Endothelial cell of umbilical vein (primary cell): ENCODE results near the gene FXYD4. TPM values are rescaled to one million over a fixed set of nuclear protein-coding genes. Genes with fewer than 3 reads are reported as not detected.
A peak's percentile ranks its signal among the peaks of the same experiment; 100 is the strongest.

Experiments used
- BruUV-seq: library from RNA; stranded (reverse); fragments of 400-500 nt; replicated peaks from 2 replicates; lab custom pipeline; 2021; lab: Mats Ljungman, UMichigan
- CTCF ChIA-PET: fragments of 300-600, 350-600 bp; sonication (Branson Sonifier 250); formaldehyde crosslinking; loops from one replicate; lab custom pipeline; 2021; ENCODE audit warnings: antibody characterized with exemption, inconsistent platforms; lab: Charles Lee
- POLR2A ChIA-PET: fragments of 300-600, 350-600 bp; sonication (Branson Sonifier 250); formaldehyde crosslinking; loops from one replicate; lab custom pipeline; 2021; ENCODE audit warnings: antibody characterized with exemption, inconsistent platforms; lab: Charles Lee
- DNase-seq: peaks from one replicate; pipeline ENCODE4 v3.0.0-alpha.2; 2011; ENCODE audit warnings: low read depth, low spot score
- FAIRE-seq: peaks from 2 replicates; lab custom pipeline; 2011; peaks lifted over from hg19 to GRCh38; lab: Jason Lieb, UNC
- H2AFZ ChIP-seq: 2 replicates; pipeline ENCODE4 v1.6.0; 2012; ENCODE audit warnings: low read depth, low read length, control low read depth, inconsistent platforms
- H3K27ac ChIP-seq: 2 replicates; pipeline ENCODE4 v1.5.1; 2011; ENCODE audit warnings: low read depth, mild to moderate bottlenecking, control low read depth, low read length, moderate library complexity; ENCODE audit not compliant: insufficient read depth
- H3K27me3 ChIP-seq, 2 experiments: 2 replicates each; pipeline versions ENCODE4 v1.6.0 to v1.6.1; 2011; ENCODE audit warnings: low read length in 2 of 2, mixed read lengths in 1 of 2; ENCODE audit not compliant: control insufficient read depth in 2 of 2, insufficient read depth in 2 of 2
- H3K36me3 ChIP-seq, 2 experiments: 2 replicates in 1 of 2; 3 replicates in 1 of 2; pipeline ENCODE4 v1.5.1; 2011; ENCODE audit warnings: low read length in 2 of 2, mild to moderate bottlenecking in 1 of 2, moderate library complexity in 1 of 2; ENCODE audit not compliant: control insufficient read depth in 2 of 2, insufficient read depth in 2 of 2; ENCODE audit errors: extremely low read depth in 1 of 2
- H3K4me1 ChIP-seq: 3 replicates; pipeline ENCODE4 v1.5.1; 2011; ENCODE audit warnings: mild to moderate bottlenecking, low read length; ENCODE audit not compliant: control insufficient read depth, insufficient read depth; ENCODE audit errors: extremely low read depth
- H3K4me2 ChIP-seq: 2 replicates; pipeline ENCODE4 v1.6.1; 2011; ENCODE audit warnings: low read length, control low read depth, mixed read lengths; ENCODE audit not compliant: insufficient read depth
- H3K4me3 ChIP-seq, 3 experiments: fragments of 200-600 bp in 1 of 3; sonication (generic), shearing (Covaris generic) in 1 of 3; replicated peaks in 1 of 3; 2 replicates each; pipeline ENCODE4 v1.5.1; 2011 to 2016; ENCODE audit warnings: control low read depth in 3 of 3, low read length in 3 of 3, mild to moderate bottlenecking in 2 of 3, inconsistent platforms in 1 of 3, low read depth in 1 of 3, moderate library complexity in 1 of 3; ENCODE audit not compliant: insufficient read depth in 1 of 3
- H3K79me2 ChIP-seq: 2 replicates; pipeline ENCODE4 v1.6.0; 2012; ENCODE audit warnings: low read length, inconsistent platforms; ENCODE audit not compliant: control insufficient read depth, insufficient read depth
- H3K9ac ChIP-seq: replicated peaks from 2 replicates; pipeline ENCODE3; 2011; ENCODE audit warnings: low read length, control low read depth; ENCODE audit not compliant: insufficient read depth; ENCODE audit errors: extremely low read depth
- H3K9me1 ChIP-seq: replicated peaks from 3 replicates; pipeline ENCODE4 v1.6.0; 2011; ENCODE audit warnings: mild to moderate bottlenecking, low read length; ENCODE audit not compliant: control insufficient read depth, insufficient read depth; ENCODE audit errors: extremely low read depth
- H3K9me3 ChIP-seq: replicated peaks from 2 replicates; pipeline ENCODE4 v1.5.1; 2012; ENCODE audit warnings: low read length, inconsistent platforms; ENCODE audit not compliant: control insufficient read depth, insufficient read depth
- H4K20me1 ChIP-seq: replicated peaks from 2 replicates; pipeline ENCODE3; 2011; ENCODE audit warnings: mild to moderate bottlenecking, low read length; ENCODE audit not compliant: control insufficient read depth, insufficient read depth; ENCODE audit errors: extremely low read depth
- EZH2 ChIP-seq: IDR thresholded peaks from 2 replicates; pipeline ENCODE4 v1.6.1; 2012; ENCODE audit warnings: borderline replicate concordance, low read depth, mild to moderate bottlenecking, moderate library complexity, low read length, inconsistent platforms; ENCODE audit not compliant: severe bottlenecking
- FOS ChIP-seq: IDR thresholded peaks from 2 replicates; pipeline ENCODE4 v1.6.1; 2011; ENCODE audit warnings: mild to moderate bottlenecking, low read length, moderate library complexity, borderline replicate concordance; ENCODE audit not compliant: insufficient read depth
- GATA2 ChIP-seq: IDR thresholded peaks from 2 replicates; pipeline ENCODE4 v1.7.0; 2011; ENCODE audit warnings: low read depth, mild to moderate bottlenecking, moderate library complexity, mixed read lengths, low read length; ENCODE audit not compliant: insufficient read length, insufficient read depth
- JUN ChIP-seq: IDR thresholded peaks from 2 replicates; pipeline ENCODE4 v1.6.1; 2011; ENCODE audit warnings: borderline replicate concordance, low read depth; ENCODE audit not compliant: insufficient read length, insufficient read depth
- MYC ChIP-seq: IDR thresholded peaks from one replicate; pipeline ENCODE4 v1.6.1; 2011; ENCODE audit warnings: mild to moderate bottlenecking, low read depth, low read length
- POLR2A ChIP-seq: IDR thresholded peaks from 2 replicates; pipeline ENCODE4 v1.6.1; 2012; ENCODE audit warnings: low read depth, mild to moderate bottlenecking, control low read depth, low read length
- POLR2AphosphoS5 ChIP-seq: IDR thresholded peaks from 2 replicates; pipeline ENCODE4 v1.6.1; 2012; ENCODE audit warnings: low read depth, mild to moderate bottlenecking, control low read depth, low read length, moderate library complexity; ENCODE audit not compliant: insufficient read depth
- dilution Hi-C: fragments of 300-500 bp; cut with MboI; formaldehyde crosslinking; loops from one replicate; pipeline ENCODE4 v1.15.0; 2019; ENCODE audit warnings: low sequenced_read_pairs; ENCODE audit not compliant: extremely low pct_ligation_motif_present
- intact Hi-C: fragments of 100-400 bp; cut with micrococcal nuclease; formaldehyde crosslinking; loops from one replicate; pipeline ENCODE4 v1.10.0; 2022
- polyA plus RNA-seq, 4 experiments: library from polyadenylated mRNA; depleted of rRNA in 3 of 4; stranded (reverse) in 3 of 4; unstranded in 1 of 4; fragments of >200 nt; gene quantifications; 2 replicates each; pipeline versions ENCODE4 v1.2.1 to v1.2.3, GENCODE V29; 2011 to 2012; ENCODE audit warnings: missing spikeins in 1 of 4
- total RNA-seq: library from RNA; stranded (reverse); gene quantifications from 2 replicates; pipeline ENCODE4 v1.2.3, GENCODE V29; 2021
- TF ChIP-seq, protein P1 (sequence below), 2 donors: IDR thresholded peaks; 1 replicate in 1 of 2; 2 replicates in 1 of 2; pipeline ENCODE4 v1.5.1; 2011; ENCODE audit warnings: low read length in 2 of 2, mild to moderate bottlenecking in 2 of 2, moderate library complexity in 2 of 2, control low read depth in 1 of 2, inconsistent platforms in 1 of 2, low read depth in 1 of 2; ENCODE audit not compliant: insufficient read depth in 1 of 2; ENCODE audit errors: extremely low read depth in 1 of 2
- TF ChIP-seq, protein P2 (sequence below): IDR thresholded peaks from 2 replicates; pipeline ENCODE4 v1.6.1; 2011; ENCODE audit not compliant: insufficient read depth, insufficient read length

FXYD4 gene
- total and polyA plus RNA-seq, 2 donors (not counting 3 experiments of a cell fraction or from before 2014, with no cell fraction given) = not detected

DNA sequence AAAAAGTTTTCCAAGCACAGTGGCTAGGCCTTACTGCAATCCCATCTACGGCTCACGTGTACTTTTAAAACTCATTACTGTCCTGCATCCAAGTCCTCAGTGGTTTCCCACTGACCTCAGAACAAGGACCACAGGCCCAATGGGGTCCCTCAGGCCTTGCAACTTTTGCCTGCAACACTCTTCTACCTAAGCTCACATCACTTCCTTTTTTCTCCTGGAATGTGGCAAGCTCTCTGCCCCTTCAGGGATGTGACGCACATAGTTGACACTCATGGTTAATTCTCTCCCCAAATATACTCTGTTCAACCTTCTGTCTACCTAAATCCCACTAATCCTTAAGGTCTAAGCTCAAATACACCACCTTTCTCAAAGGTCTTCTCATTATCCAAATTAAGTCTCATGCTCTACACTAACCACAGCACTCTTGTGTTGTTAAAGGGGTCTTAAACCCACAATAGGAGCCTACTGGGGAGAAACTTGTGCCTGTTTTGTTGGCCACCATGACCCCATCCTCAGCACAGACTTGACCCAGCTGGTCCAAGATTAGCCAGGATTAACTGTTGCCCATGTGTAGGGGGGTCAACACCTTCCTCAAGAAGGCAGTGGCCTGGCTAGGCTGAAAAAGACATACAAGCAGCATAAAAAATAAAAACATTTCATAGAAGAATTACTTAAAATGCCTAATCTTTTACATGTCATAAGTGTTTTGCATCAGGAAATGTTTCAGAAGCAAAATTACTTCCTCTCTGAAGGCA is 22.3 kb downstream of the FXYD4 start:
- no peaks in the 10 kb centered on the region for H3K9me3 ChIP-seq
- no peak overlapping the region for H2AFZ ChIP-seq
- H3K27ac ChIP-seq = no peak overlapping the region
- no peaks in the 10 kb centered on the region for H3K9me1 ChIP-seq
- BruUV-seq = no TSS peak
- no peak overlapping the region for H3K4me3 ChIP-seq
- no peak overlapping the region for H3K4me2 ChIP-seq
- H3K4me1 ChIP-seq = peaks cover 26% of the 10 kb centered on the region
- DNase-seq (no peak), FAIRE-seq (no peak)
- H3K27me3 ChIP-seq = no peaks in the 10 kb centered on the region
- peaks cover 11 to 31% of the 10 kb centered on the region in 2 experiments for H3K36me3 ChIP-seq
- ChIA-PET CTCF (interaction anchor here (1.1 kb wide), 1 partner anchor 14 kb away, joined by 3 read pairs; no protein-coding TSS in a partner anchor), POLR2A (no interaction called here)
- H3K9ac ChIP-seq = no peak overlapping the region
- dilution Hi-C loops = no loop called here
- TF ChIP-seq, protein P1, sequence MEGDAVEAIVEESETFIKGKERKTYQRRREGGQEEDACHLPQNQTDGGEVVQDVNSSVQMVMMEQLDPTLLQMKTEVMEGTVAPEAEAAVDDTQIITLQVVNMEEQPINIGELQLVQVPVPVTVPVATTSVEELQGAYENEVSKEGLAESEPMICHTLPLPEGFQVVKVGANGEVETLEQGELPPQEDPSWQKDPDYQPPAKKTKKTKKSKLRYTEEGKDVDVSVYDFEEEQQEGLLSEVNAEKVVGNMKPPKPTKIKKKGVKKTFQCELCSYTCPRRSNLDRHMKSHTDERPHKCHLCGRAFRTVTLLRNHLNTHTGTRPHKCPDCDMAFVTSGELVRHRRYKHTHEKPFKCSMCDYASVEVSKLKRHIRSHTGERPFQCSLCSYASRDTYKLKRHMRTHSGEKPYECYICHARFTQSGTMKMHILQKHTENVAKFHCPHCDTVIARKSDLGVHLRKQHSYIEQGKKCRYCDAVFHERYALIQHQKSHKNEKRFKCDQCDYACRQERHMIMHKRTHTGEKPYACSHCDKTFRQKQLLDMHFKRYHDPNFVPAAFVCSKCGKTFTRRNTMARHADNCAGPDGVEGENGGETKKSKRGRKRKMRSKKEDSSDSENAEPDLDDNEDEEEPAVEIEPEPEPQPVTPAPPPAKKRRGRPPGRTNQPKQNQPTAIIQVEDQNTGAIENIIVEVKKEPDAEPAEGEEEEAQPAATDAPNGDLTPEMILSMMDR (IDR thresholded peaks at IDR 0.05; ENCODE audit: extremely low read depth in 1 of 2, insufficient read depth in 1 of 2, low read depth in 1 of 2, low read length in 2 of 2) = no peak
- no peak for TF ChIP-seq GATA2
- H4K20me1 ChIP-seq = peaks cover 8% of the 10 kb centered on the region
- peaks cover 84% of the 10 kb centered on the region for H3K79me2 ChIP-seq
- intact Hi-C loops = no loop called here

DNA sequence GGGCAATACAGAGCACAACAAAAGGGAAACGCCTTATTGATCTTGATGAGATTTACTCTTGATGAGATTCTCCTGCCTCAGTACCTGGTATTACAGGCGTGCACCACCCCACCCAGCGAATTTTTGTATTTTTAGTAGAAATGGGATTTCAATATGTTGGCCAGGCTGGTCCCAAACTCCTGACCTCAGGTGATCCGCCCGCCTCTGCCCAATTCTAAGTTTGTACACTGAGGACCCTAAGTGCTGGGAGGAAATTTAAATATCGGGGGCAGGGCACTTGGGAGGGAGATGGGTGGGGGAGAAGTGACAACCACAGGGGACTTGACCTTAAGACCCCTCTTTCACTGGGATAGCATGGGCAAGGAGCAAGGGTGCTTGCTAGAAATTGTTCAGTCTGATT is 23.4 kb downstream of the FXYD4 start:
- dilution Hi-C loops = no loop called here
- H3K4me1 ChIP-seq = peaks cover 32% of the 10 kb centered on the region
- H3K9ac ChIP-seq = peak overlapping the region; percentile 85
- DNase-seq (no peak), FAIRE-seq (no peak)
- H3K4me3 ChIP-seq = peak overlapping the region in 1 of 3 experiments; percentile 49
- intact Hi-C loops = no loop called here
- H3K9me3 ChIP-seq = no peaks in the 10 kb centered on the region
- ChIA-PET CTCF (no interaction called here), POLR2A (no interaction called here)
- H3K9me1 ChIP-seq = no peaks in the 10 kb centered on the region
- H3K27me3 ChIP-seq = no peaks in the 10 kb centered on the region
- no TSS peak for BruUV-seq
- TF ChIP-seq, protein P1 (IDR thresholded peaks at IDR 0.05; ENCODE audit: extremely low read depth in 1 of 2, insufficient read depth in 1 of 2, low read depth in 1 of 2, low read length in 2 of 2) = no peak
- TF ChIP-seq POLR2AphosphoS5 (no peak), EZH2 (no peak), FOS (no peak), JUN (no peak), GATA2 (no peak), POLR2A (no peak), MYC (no peak)
- TF ChIP-seq, protein P2, sequence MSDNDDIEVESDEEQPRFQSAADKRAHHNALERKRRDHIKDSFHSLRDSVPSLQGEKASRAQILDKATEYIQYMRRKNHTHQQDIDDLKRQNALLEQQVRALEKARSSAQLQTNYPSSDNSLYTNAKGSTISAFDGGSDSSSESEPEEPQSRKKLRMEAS = no peak
- peaks cover 9% of the 10 kb centered on the region for H4K20me1 ChIP-seq
- H3K36me3 ChIP-seq = peaks cover 11 to 26% of the 10 kb centered on the region in 2 experiments
- H2AFZ ChIP-seq = no peak overlapping the region
- no peak overlapping the region for H3K27ac ChIP-seq
- peaks cover 87% of the 10 kb centered on the region for H3K79me2 ChIP-seq
- H3K4me2 ChIP-seq = peak overlapping the region; percentile 51
